Measurements from ENCODE around the gene CDKAL1. TPM values are rescaled to one million over a fixed set of nuclear protein-coding genes. Genes with fewer than 3 reads are reported as not detected.

CDKAL1 gene
- total and polyA plus RNA-seq, 9 of the 15 experiments (the other 6 are each of a cell fraction or from before 2014, with no cell fraction given), result 11.2 to 36.3 (median 20.1) TPM

DNA sequence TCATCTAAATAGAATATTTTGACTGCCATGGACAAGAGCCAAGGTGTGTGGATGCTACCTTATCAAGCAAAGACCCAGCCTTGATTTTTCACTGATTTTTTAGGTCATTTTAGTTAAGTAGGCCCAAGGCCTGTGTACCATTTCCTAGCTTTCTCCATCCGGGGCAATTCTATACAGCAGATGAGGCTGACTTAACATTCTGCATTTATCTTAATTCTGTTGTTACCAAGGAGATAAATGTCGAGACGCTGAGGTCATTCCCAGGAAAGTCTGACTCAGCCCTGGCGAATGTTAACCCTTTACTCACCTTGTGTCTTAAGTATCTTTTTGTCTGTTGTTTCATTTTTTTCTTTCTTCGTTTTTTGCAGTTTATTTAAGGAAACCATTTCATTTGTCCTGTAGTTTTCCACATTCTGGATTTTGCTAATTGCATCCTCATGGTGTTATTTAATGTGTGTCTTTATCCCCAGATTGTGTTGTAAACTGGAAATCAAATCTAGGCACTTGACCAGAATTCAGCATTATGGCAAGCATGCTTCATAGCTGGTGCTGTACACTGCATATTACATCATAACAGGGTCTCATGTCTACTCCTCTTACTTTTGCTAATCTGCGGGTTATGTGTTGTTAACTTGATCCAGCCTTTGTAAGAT, 277.0 kb downstream of the CDKAL1 start (continued):
- TF ChIP-seq MAFF (IDR thresholded peaks at IDR 0.05; ENCODE audit: low read length) (peak; percentile 44; the same call in 1 of the 2 replicates), HDAC2 (IDR thresholded peaks at IDR 0.05) (peak; percentile 94), PURB (CRISPR knock-in tag; IDR thresholded peaks at IDR 0.05; ENCODE audit: low read depth) (no peak), RCOR1 (IDR thresholded peaks at IDR 0.05; ENCODE audit: borderline replicate concordance in 1 of 2, low read depth in 2 of 2, low read length in 2 of 2) (peak in 1 of 2 experiments; percentile 80; a peak in 2 of 4 replicates), FOXJ3 (CRISPR knock-in tag; IDR thresholded peaks at IDR 0.05) (0 out of 2 replicates have a peak, but pooled peaks have one; percentile 45), SMAD1 (IDR thresholded peaks at IDR 0.05; ENCODE audit: low read depth, low read length, partially characterized antibody) (peak; percentile 39), NCOA1 (IDR thresholded peaks at IDR 0.05; ENCODE audit: low read depth) (peak; percentile 69), PTBP1 (IDR thresholded peaks at IDR 0.05; ENCODE audit: low read depth, low read length) (no peak), ZEB2 (IDR thresholded peaks at IDR 0.05) (peak; percentile 79), MTA1 (IDR thresholded peaks at IDR 0.05; ENCODE audit: borderline replicate concordance) (peak; percentile 79)
- TF ChIP-seq, protein P1, sequence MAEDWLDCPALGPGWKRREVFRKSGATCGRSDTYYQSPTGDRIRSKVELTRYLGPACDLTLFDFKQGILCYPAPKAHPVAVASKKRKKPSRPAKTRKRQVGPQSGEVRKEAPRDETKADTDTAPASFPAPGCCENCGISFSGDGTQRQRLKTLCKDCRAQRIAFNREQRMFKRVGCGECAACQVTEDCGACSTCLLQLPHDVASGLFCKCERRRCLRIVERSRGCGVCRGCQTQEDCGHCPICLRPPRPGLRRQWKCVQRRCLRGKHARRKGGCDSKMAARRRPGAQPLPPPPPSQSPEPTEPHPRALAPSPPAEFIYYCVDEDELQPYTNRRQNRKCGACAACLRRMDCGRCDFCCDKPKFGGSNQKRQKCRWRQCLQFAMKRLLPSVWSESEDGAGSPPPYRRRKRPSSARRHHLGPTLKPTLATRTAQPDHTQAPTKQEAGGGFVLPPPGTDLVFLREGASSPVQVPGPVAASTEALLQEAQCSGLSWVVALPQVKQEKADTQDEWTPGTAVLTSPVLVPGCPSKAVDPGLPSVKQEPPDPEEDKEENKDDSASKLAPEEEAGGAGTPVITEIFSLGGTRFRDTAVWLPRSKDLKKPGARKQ (CRISPR knock-in tag; IDR thresholded peaks at IDR 0.05), result no peak
- TF ChIP-seq, protein P2, sequence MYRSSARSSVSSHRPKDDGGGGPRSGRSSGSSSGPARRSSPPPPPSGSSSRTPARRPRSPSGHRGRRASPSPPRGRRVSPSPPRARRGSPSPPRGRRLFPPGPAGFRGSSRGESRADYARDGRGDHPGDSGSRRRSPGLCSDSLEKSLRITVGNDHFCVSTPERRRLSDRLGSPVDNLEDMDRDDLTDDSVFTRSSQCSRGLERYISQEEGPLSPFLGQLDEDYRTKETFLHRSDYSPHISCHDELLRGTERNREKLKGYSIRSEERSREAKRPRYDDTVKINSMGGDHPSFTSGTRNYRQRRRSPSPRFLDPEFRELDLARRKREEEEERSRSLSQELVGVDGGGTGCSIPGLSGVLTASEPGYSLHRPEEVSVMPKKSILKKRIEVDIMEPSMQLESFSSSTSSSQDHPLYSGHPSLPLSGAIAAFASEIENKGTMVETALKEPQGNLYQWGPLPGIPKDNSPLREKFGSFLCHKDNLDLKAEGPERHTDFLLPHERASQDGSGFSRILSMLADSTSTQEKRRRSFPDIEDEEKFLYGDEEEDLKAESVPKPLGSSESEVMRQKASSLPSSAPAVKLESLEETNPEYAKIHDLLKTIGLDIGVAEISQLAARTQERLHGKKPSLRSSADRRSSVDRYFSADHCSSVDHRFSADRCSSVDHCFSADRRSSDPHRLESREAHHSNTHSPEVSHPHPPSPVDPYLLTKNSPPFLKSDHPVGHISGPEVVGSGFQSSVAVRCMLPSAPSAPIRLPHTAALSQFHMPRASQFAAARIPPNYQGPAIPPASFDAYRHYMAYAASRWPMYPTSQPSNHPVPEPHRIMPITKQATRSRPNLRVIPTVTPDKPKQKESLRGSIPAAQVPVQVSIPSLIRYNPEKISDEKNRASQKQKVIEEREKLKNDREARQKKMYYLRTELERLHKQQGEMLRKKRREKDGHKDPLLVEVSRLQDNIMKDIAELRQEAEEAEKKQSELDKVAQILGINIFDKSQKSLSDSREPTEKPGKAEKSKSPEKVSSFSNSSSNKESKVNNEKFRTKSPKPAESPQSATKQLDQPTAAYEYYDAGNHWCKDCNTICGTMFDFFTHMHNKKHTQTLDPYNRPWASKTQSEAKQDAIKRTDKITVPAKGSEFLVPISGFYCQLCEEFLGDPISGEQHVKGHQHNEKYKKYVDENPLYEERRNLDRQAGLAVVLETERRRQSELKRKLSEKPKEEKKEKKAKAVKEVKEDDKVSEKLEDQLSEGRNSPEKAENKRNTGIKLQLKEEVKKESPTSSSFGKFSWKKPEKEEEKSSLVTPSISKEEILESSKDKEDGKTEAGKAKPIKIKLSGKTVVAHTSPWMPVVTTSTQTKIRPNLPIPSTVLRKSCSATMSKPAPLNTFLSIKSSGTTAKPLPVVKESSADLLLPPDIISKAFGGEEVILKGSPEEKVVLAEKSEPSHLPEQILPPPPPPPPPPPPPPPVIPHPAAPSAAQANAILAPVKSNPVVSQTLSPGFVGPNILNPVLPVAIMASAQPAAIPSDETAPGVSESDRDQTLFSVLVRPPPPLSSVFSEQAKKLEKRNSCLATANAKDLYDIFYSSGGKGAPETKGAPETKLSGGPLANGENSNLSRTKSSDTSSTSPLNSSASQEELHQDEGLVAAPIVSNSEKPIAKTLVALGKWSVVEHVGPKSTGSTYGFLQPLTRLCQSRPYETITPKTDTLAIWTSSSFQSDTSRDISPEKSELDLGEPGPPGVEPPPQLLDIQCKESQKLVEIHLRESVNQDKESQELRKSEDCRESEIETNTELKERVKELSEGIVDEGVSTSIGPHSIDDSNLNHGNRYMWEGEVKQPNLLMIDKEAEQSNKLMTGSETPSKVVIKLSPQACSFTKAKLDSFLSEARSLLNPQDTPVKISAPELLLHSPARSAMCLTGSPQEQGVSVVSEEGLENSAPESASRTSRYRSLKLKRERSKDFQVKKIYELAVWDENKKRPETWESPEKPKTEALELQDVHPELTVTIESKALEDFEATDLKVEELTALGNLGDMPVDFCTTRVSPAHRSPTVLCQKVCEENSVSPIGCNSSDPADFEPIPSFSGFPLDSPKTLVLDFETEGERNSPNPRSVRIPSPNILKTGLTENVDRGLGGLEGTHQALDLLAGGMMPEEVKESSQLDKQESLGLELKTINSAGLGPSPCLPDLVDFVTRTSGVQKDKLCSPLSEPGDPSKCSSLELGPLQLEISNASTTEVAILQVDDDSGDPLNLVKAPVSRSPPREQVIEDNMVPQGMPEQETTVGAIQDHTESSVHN (IDR thresholded peaks at IDR 0.05; ENCODE audit: borderline replicate concordance in 1 of 2, low read depth in 1 of 2), result peak in 1 of 2 experiments; percentile 96; a peak in 2 of 4 replicates
- TF ChIP-seq, protein P3, sequence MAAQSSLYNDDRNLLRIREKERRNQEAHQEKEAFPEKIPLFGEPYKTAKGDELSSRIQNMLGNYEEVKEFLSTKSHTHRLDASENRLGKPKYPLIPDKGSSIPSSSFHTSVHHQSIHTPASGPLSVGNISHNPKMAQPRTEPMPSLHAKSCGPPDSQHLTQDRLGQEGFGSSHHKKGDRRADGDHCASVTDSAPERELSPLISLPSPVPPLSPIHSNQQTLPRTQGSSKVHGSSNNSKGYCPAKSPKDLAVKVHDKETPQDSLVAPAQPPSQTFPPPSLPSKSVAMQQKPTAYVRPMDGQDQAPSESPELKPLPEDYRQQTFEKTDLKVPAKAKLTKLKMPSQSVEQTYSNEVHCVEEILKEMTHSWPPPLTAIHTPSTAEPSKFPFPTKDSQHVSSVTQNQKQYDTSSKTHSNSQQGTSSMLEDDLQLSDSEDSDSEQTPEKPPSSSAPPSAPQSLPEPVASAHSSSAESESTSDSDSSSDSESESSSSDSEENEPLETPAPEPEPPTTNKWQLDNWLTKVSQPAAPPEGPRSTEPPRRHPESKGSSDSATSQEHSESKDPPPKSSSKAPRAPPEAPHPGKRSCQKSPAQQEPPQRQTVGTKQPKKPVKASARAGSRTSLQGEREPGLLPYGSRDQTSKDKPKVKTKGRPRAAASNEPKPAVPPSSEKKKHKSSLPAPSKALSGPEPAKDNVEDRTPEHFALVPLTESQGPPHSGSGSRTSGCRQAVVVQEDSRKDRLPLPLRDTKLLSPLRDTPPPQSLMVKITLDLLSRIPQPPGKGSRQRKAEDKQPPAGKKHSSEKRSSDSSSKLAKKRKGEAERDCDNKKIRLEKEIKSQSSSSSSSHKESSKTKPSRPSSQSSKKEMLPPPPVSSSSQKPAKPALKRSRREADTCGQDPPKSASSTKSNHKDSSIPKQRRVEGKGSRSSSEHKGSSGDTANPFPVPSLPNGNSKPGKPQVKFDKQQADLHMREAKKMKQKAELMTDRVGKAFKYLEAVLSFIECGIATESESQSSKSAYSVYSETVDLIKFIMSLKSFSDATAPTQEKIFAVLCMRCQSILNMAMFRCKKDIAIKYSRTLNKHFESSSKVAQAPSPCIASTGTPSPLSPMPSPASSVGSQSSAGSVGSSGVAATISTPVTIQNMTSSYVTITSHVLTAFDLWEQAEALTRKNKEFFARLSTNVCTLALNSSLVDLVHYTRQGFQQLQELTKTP (IDR thresholded peaks at IDR 0.05; ENCODE audit: low read depth in 1 of 2, partially characterized antibody in 2 of 2), result peak in 1 of 2 experiments; percentile 85

Data from K562 (cell line).